NCI-H2227 treated with DMSO at 0.1 percent for 48 hours (cell line): Measurements from ENCODE around the gene AGGF1.
A peak's percentile ranks its signal among the peaks of the same experiment; 100 is the strongest.
"Not testable (repeated sequence)": the region's sequence is repeated elsewhere in the genome, so short reads cannot be mapped to it uniquely, and the experiment has no call there.

Source experiments
- DNase-seq: peaks from one replicate; lab custom pipeline; 2025; lab: John Stamatoyannopoulos, UW

Gene AGGF1

GRCh38 chr5:77028631-77029375, 1.4 kb upstream of the AGGF1 start:
- no peak for DNase-seq

DNA sequence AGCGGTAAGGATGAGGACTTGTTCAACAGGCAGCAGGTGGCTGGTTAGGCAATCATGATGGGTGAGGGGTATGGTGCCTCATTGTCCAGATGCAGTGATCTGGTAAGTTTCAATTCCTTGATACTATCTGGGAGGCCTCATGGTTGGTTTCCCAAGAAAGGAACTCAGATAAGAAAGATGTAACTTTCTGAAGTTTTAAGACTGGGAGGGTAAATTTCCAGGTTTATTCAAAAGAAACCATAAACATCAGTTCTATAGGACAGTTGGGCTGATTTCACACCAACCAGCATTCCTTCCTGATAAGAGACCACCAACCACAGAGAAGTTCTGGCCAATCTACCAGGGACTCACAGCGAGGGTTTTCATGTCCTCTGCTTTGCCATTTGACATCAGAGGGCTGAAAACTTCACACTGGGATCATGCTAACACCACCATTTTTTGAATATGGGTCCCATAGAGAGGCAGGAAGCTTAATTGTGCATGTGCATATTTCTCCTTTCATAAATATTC, 773 bp upstream of the AGGF1 start:
- DNase-seq = no peak

DNA sequence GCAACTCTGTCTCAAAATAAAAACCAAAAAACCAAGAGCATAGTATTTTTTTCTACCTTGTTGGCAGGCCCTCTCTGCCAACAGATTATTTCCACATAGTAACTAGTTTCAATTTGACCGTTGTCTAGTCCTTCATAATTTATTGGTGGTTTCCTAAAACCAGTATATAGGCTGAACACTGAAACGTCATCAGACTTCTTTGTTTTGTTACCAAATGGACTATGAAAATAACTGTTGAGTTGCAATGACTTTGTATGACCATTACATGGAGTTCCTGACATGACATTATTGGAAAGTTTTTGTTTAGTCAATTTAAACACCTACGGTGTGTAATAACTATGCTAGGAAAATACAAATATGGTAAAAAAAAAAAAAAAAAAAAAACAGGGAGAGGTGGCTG, 1.7 kb downstream of the AGGF1 start:
- no peak for DNase-seq

- DNase-seq = no peak
Measured at GRCh38 chr5:77032635-77033034, 2.4 kb downstream of the AGGF1 start.

- no peak for DNase-seq
Measured at GRCh38 chr5:77033338-77033737, 3.1 kb downstream of the AGGF1 start.

GRCh38 chr5:77035950-77036349, 5.7 kb downstream of the AGGF1 start:
- DNase-seq = no peak

DNA sequence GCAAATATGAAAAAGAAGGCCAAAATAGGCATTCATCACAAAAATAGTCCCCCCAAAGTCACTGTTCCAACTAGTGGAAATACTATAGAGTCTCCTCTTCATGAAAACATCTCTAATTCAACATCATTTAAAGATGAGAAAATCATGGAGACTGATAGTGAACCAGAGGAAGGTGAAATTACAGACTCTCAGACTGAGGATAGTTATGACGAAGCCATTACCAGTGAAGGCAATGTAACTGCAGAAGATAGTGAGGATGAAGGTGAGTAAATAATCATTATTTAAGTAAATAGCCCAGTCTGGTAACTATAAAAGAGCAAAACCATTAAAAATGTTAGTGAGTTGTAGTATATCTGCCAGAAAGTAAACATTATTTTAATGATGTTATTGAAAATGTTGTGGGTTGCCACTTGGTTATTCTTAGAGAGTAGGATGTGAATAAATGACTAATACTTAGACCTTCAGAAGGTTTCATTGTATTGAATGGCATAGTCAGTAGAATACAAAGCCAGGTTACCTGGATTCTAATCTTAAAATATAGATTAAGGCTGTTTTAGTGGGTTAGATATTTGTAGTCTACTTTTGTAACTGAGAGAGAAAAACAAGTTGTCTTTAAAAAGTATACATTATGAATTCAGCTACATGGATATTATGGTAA, 16.3 kb downstream of the AGGF1 start:
- no peak for DNase-seq

- DNase-seq = no peak
Measured at GRCh38 chr5:77064040-77064439, 33.8 kb downstream of the AGGF1 start.

- DNase-seq = no peak
Measured at GRCh38 chr5:77065256-77065655, 35.1 kb downstream of the AGGF1 start.

GRCh38 chr5:77066184-77066583, 36.0 kb downstream of the AGGF1 start:
- no peak for DNase-seq

DNA sequence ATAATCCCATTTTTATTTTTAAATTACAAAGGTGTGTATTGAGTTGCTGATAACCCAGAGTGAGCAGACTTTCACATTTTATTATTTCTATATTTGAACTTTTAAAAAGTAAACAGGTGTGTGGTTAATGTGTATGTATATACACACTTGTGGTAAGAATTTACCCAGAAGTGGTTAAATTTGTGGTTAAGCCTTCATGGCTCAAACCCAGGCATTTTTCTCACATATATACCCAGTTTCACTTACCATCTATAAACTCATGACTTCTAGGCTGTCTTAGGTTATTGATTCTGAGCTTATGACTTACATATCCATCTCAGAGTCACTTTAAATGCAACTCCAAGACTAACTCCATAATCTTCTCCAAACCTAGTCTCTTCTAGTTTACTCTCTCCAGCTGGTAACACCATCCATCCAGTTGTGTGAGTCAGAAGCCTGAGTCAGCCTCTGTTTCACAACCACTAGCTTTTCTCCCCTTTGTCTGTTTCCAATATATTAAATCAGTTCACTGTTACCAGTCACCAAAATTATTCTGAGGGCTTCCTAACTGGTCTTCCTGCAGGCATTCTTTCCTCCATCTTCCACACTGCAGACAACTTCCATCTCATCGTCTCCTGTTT, 36.7 kb downstream of the AGGF1 start:
- DNase-seq = no peak

DNA sequence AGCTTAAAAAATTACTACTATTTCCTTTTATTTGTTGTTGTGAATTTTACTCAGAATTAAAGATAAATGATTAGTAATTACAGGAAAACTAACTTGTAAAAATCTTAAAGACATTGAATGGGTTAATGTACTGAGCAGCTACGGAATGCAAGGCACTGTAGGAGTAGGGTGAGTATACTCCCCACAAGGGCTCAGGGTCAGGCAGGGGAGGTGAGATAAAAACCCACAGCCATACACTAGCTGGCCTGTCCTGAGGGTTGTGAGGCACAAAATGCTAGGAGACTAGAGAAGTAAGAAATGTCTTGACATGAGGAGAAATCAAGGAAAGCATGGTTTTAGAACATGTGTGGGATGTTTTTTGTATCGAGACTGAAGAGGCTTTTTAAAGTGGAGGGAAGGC, 43.5 kb downstream of the AGGF1 start:
- no peak for DNase-seq

GRCh38 chr5:77074745-77075144, 44.5 kb downstream of the AGGF1 start:
- no peak for DNase-seq

DNA sequence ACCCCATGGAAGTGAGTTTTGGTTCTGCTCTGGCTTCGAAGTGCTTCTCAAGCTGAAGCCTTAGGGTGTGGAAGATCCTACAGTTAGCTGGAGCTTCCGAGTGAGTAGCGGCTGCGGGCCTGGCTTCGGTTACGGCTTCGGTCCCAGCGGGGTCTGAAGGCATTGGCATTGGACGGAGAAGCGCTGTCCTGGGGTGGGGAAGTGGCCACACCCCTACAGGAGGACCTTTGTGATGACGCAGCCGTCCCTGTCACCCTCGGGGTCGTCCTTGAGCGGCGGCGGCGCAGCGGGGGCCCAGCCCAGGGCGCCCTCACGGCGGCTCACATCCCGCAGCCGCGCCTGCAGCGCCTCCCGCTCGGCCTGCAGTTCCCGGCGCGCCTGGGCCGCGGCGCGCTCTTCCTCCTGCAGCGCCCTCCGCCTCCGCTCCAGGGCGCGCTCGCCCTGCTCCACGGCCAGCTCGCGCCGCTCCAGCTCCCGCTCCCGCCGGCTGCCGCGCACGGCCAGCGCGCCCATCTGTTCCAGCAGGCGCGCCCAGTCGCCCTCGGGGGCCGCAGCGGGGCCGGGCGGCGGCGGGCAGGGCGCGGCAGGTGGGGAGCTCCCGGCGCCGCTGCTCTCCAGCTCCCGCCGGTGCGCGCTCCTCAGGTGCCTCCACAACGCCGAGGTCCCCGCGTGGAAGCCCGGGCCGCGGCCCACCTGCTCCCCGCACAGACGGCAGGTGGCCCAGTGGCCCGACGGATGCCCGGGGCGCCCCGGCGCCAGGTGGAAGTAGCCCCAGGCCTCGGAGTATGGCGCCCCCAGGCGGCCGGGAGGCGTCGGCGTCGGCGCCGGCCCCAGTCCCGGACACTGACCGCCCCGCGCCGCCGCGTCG, 47.0 kb downstream of the AGGF1 start:
- peak; percentile 17 for DNase-seq

- peak; percentile 48 for DNase-seq
Measured at GRCh38 chr5:77077829-77078176, 47.6 kb downstream of the AGGF1 start.

DNA sequence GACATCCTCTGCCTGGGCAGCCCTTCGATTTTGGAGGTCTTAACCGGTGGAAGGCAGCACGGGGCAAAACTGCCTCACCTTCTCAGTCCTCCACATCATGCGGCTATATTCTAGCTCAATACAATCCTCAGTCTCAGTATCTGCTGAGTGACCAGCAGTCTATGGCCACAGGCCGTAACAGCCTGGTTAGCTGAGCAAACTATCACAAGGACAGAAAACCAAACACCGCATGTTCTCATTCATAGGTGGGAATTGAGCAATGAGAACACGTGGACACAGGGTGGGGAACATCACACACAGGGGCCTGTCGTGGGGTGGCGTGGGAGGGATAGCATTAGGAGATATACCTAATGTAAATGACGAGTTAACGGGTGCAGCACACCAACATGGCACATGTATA, 50.3 kb downstream of the AGGF1 start:
- not testable (repeated sequence) for DNase-seq

DNA sequence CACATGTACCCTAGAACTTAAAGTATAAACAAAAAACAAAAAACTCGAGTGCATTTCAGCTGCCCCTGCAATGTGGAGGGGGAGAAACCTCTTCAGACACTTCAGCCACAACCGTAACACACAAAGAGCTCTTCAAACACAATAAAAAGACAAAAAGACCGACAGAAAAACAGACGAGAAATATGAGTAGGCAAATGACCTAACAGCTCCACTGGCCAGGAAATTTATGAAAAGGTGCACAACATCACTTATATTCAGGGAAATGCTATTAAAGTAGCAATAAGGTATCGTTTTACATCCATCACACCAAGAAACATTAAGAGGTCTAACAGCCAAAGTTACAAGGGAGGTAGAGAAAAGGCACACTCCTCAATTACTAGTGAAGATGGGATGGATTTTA, 50.7 kb downstream of the AGGF1 start:
- no peak for DNase-seq

DNA sequence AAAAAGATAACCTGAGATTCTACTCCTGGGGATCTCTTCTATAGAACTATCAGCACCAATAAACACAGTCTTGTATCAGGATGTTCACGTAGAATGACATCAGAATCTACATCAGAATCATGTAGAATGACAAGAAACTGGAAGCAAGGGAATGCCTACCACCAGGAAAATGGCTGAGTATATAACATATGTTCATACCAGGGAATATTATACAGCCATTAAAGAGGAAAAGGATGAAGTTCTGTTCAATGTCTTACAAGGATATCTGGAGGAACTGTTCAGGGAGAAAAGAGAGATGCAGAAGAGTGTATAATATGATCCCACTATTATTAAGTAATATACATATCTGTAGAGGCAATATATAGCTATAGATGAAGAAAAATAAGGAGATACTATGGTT, 52.1 kb downstream of the AGGF1 start:
- no peak for DNase-seq

DNA sequence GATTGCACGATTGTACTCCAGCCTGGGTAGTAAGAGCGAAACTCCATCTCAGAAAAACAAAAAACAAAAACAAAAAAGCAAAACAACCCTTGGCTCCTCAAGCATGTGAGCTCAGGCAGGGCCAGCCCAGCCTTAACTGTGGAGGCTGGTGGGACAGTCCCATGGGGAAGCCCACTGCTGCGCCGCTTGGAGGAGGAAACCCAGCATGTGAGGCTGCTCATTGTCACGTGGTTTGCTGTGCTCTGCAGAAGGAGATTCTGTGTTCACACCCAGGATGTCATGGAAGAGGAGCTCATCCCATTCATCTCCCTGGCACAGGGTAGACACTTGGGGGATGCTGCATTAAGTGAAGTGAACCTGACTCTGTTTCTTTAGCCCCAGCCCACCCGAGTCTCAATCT, 52.9 kb downstream of the AGGF1 start:
- no peak for DNase-seq

- no peak for DNase-seq
Measured at GRCh38 chr5:77086368-77086688, 56.1 kb downstream of the AGGF1 start.

DNA sequence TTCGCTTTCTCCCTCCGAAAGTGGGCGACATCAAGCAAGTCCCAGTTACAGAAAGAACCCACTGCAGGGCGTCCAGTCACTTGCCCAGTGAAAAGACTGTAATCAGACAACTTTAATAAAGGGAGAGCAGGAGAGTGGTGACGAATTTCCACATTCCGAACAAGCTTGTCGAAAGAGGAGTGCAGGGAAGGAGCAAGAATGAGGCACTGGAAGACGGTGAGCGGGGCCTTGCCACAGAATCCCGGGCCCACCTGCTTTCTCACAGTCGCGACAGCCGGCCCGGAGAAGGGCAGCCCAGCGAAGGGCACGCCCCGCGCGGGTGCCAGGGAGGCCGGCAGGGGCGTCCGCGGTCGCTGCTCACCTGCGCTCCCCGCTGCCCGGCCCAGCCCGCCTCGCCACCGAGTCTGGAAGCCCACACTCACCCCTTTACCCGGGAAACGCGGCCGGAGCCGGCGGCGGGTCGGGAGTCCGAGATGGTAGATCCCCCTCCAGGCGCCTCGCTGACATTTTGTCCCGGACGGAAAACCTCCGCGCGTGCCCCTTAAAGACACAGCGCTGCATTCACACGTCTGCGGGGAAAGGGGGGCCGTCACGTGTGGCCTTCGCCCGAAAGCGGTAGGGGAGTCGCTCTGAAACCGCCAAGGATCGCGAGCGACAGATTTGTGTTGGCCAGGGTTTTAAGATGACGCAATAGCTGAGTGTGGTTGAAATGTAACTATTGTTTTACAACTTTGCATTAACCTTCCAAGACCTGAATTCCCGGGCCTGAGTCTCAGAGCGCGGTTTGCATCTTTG, 56.7 kb downstream of the AGGF1 start, which contains the start of gene ZBED3:
Gene ZBED3 (minus strand): TSS at position 597 of the 795 bp plus-strand sequence. CDS start 9,407 bp downstream, outside the sequence.
- DNase-seq = peak; percentile 59
